Measurements from ENCODE around the gene PM20D2.
A peak's percentile ranks its signal among the peaks of the same experiment; 100 is the strongest.

PM20D2 gene

DNA sequence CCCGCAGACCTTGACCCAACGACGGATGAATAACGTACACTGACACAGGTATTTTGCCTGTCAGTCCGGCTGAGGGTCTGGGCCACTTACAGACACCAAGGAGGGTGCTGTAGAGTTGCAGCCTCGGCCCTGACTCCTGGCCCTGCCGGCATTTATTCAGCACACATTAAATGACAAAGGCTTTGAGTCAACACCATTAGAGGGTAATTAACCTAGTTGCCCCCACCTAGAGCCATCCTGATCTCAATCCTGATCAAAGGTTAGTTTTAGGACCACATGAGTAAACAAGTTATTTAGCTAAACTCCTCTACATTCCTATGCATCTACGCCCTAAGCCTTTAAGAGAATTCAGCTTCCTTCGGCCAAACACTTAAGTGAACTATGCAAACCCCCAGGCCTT is 11.9 kb upstream of the PM20D2 start:
- H3K4me1 Mint-ChIP-seq (ENCODE audit: low read depth) = no peaks in the 10 kb centered on the region
- no peaks in the 10 kb centered on the region for H3K27me3 Mint-ChIP-seq
- no peak overlapping the region for H3K27ac Mint-ChIP-seq
- peaks cover under 1% of the 10 kb centered on the region for H3K9me3 Mint-ChIP-seq
- H3K4me3 Mint-ChIP-seq = no peak overlapping the region
- H3K36me3 Mint-ChIP-seq (ENCODE audit: low read depth) = no peaks in the 10 kb centered on the region

DNA sequence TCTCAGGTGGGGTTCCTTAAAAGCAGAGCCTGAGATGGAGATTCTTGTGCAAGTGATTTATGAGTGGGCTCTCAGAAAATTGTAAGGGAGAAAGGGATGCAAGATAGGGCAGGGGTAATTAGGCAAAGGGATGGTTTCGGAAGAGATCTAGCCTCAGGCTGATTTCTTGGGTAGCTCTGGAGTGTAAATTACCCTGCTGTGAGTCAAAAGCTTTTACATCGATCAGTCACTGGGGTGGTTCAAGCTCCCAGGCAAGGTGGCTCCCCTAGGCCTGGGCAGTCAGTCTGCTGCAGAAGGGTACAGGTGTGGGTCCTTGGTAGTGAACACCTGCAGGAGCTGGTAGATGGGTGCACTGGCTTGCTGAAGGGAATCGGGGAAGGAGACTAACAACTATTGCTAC is 11.1 kb upstream of the PM20D2 start:
- H3K27ac Mint-ChIP-seq = no peak overlapping the region

DNA sequence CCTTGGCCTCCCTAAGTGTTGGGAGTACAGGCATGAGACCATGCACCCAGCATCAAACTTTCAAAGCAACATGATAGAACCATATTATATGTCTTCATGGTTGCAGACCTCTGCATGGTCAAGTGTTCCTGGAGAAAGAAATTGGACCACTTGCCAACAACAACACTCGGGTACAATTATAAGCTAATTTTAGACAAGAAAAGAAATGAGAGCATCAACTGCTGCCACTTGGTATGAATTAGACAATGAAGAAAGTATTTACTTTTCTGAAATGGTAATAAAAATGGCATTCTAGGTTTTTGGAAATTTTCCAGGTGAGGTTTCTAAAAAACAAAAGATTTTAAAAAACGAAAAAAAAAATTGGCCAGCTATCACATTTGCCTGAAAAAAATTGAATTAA is 7.7 kb upstream of the PM20D2 start:
- H3K36me3 Mint-ChIP-seq (ENCODE audit: low read depth) = no peaks in the 10 kb centered on the region
- no peaks in the 10 kb centered on the region for H3K27me3 Mint-ChIP-seq
- H3K27ac Mint-ChIP-seq = no peak overlapping the region
- H3K9me3 Mint-ChIP-seq = no peaks in the 10 kb centered on the region
- no peak overlapping the region for H3K4me3 Mint-ChIP-seq
- H3K4me1 Mint-ChIP-seq (ENCODE audit: low read depth) = no peaks in the 10 kb centered on the region

More for the DNA sequence above, 11.1 kb upstream of the PM20D2 start:
- Mint-ChIP-seq H3K36me3 (ENCODE audit: low read depth) (no peaks in the 10 kb centered on the region), H3K4me3 (no peak overlapping the region), H3K4me1 (ENCODE audit: low read depth) (no peaks in the 10 kb centered on the region), H3K9me3 (no peaks in the 10 kb centered on the region), H3K27me3 (no peaks in the 10 kb centered on the region)

DNA sequence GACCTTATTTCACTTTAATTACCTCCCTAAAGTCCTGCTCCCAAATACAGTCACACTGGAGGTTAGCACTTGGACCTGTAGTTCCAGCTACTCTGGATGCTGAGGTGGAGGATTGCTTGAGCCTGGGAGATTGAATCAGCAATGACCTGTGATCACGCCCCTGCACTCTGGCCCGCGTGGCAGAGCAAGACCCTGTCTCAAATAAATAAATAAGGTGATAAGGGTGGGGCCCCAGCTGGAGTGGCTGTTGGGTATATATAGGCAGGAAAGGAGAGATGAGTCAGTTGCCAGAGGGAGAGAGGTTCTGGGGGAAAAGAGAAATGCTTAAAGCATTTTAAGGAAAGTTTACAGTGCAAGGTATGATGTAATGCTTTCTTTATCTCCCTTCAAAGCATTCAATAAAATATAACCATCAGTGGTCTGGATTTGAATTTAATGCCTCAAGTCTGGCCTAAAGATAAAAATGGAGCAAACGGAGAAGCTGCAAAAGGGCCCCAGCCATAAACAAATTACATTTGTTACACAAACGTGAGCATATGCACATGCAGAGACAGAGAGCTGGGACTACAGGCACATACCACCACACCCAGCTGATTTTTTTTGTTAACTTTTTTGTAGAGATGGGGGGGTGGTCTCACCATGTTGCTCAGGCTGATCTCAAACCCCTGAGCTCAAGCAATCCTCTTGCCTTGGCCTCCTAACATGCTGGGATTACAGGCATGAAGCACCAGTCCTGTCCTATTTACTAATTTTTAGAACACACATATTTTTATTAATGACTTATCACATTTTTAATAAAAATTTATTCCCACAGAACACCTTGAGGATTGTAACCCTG is 6.1 kb upstream of the PM20D2 start:
- H3K27me3 Mint-ChIP-seq = no peaks in the 10 kb centered on the region
- no peak overlapping the region for H3K27ac Mint-ChIP-seq
- no peaks in the 10 kb centered on the region for H3K36me3 Mint-ChIP-seq (ENCODE audit: low read depth)
- H3K4me1 Mint-ChIP-seq (ENCODE audit: low read depth) = peaks cover 10% of the 10 kb centered on the region
- H3K9me3 Mint-ChIP-seq = no peaks in the 10 kb centered on the region
- H3K4me3 Mint-ChIP-seq = no peak overlapping the region

DNA sequence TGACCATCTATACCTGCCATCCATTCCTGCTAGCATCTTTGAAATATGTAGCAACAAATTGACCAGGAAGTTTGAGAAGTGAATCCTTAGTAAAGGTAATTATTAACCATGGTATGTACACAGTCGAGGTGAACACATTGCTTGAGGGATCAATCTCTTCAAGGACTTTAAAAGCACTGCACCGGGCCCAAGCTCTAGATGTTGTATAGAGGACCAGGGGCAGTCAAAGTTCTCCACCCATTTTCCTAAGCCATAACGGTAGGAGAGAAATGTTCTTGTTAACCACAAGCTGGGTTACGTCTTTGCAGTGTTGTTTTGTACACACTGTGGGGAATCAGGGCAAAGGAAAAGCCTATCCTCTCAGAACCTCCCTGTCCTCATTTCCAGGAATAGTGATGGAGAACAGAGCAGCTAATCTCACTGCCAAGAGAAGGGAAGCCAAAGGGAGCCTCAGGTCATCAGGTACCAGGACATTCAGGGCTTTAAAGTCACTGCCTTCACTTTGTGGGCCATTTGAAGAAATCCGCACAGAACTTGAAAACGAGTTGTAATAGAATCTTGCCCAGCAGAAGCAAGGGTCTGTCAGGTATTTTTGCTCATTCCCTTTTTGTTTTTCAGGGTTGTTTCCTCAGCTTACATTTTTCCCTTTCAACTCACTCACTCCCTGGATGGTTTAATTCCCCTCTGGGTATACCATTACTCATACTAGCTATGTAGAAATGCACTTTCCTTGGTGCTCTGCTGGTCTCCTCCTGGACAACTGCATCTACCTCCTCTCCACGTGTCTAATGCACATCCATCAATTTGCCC is 5.3 kb upstream of the PM20D2 start:
- Mint-ChIP-seq H3K27me3 (no peaks in the 10 kb centered on the region), H3K27ac (no peak overlapping the region), H3K9me3 (no peaks in the 10 kb centered on the region), H3K36me3 (ENCODE audit: low read depth) (no peaks in the 10 kb centered on the region), H3K4me3 (no peak overlapping the region), H3K4me1 (ENCODE audit: low read depth) (peaks cover 17% of the 10 kb centered on the region)

DNA sequence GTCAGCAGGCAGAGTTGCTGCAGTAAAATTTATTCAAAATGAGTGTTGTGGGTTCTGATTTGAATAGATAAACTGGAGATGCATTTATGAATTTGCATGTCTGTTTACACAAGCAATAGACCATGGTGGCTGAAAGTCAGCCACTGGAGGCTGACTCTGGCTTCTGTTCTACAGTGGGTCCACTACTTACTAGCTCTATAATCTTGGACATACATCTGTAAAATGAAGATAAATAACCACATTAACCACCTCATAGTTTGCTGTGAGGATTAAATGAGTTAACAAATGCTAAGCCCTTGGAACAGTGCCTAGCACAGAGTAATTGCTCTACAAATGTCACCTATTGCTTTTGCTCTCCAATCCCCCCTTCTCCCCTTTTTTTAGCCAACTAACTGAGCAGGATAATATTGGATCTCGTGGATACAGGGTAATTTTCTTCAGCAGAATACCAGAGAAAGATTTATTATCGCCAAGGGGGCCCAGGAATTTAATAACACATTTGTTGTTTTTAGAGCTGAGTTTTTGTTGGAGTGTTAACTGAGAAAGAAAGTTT is 1.4 kb upstream of the PM20D2 start:
- H3K9me3 Mint-ChIP-seq = no peaks in the 10 kb centered on the region
- H3K36me3 Mint-ChIP-seq (ENCODE audit: low read depth) = peaks cover 18% of the 10 kb centered on the region
- no peak overlapping the region for H3K4me3 Mint-ChIP-seq
- H3K4me1 Mint-ChIP-seq (ENCODE audit: low read depth) = peaks cover 43% of the 10 kb centered on the region
- no peak overlapping the region for H3K27ac Mint-ChIP-seq
- H3K27me3 Mint-ChIP-seq = no peaks in the 10 kb centered on the region

DNA sequence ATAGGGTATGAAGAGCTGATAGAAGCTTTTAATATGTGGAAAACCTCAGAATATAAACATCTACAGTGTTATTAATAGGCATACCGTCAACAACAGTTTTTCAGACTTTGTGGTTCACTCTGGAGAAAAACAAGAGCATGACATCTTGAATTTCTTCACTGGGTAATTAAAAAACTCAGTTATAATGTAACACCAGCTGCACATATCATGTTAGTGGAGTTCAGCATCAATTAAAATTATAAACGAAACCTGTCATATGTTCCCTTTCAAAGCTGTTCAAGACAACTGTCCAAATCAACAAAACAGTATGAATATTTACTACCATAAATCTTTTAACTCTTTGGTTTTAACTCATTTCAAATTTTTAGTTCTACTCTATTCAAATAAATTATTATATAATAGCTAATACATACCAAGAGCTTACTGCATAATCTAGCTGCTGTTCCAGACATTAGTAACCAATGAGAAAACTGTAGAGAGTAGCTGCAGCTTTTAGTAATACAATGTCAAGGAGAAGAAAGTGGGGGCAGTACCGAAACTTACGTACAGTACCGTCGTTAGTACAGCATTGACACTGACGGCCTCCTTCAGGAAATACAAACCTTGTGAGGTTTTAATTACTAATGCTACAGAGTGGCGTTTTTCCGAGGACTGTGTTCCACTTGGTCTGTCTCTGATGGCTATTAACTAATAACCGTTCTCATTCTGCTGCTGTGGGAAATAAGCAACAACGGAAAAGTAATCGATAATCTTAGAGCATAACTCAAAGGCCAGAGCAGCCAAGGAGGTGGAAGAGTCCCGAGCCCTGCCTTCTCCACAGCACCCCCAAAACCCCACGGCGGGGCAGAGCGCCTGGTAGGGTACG is 532 bp upstream of the PM20D2 start:
- Mint-ChIP-seq H3K4me1 (ENCODE audit: low read depth) (peaks cover 46% of the 10 kb centered on the region), H3K36me3 (ENCODE audit: low read depth) (peaks cover 24% of the 10 kb centered on the region), H3K27ac (peak overlapping the region; percentile 93), H3K27me3 (no peaks in the 10 kb centered on the region), H3K4me3 (peak overlapping the region; percentile 88), H3K9me3 (no peaks in the 10 kb centered on the region)

DNA sequence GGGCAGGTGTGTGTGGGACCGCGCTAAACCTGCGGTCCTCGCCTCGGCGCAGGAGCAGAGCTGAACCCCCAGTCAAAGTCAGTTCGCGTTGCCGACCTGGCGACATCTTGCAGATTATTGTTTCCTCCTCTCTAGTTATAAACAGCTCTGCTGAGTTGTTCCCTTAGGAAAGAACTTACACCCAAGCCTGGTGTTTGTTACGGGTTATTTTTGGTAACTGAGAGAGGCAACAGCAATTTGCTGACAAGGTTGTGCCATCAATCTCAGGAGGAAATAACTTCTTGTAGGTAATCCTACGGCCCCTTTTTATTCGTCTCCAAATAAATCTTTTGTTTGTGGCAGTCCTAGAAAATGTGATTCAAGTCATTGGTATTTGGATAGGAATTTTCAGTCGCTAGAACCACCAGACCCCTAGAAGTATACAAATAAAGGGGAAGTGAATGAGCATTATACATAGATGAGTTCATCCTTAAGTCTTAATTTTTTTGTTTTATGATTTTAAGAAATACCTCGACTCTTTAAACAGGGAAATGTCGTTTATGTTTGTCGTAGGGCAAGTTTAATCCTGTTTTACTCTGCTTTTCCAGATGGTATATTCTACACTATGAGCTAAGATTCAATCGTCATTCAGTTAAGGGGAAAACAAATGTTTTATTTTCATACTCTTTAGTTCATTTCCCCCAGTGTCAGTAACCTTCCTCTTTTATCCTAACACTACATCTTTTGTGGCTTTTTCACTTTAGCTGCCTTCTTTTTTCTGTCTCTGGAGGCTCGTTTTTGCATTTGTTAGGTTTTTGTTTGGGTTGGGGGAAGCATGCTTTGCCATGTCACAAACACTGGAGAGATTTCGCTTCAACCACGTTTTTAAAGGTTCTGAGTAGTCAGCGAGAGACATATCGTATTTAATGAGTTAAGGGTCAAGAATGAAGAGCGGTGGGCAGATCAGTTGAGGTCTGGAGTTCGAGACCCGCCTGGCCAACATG is 1.2 kb downstream of the PM20D2 start:
- Mint-ChIP-seq H3K9me3 (no peaks in the 10 kb centered on the region), H3K27me3 (no peaks in the 10 kb centered on the region), H3K4me1 (ENCODE audit: low read depth) (peaks cover 49% of the 10 kb centered on the region), H3K4me3 (peak overlapping the region; percentile 95), H3K27ac (peak overlapping the region; percentile 85), H3K36me3 (ENCODE audit: low read depth) (peaks cover 28% of the 10 kb centered on the region)

DNA sequence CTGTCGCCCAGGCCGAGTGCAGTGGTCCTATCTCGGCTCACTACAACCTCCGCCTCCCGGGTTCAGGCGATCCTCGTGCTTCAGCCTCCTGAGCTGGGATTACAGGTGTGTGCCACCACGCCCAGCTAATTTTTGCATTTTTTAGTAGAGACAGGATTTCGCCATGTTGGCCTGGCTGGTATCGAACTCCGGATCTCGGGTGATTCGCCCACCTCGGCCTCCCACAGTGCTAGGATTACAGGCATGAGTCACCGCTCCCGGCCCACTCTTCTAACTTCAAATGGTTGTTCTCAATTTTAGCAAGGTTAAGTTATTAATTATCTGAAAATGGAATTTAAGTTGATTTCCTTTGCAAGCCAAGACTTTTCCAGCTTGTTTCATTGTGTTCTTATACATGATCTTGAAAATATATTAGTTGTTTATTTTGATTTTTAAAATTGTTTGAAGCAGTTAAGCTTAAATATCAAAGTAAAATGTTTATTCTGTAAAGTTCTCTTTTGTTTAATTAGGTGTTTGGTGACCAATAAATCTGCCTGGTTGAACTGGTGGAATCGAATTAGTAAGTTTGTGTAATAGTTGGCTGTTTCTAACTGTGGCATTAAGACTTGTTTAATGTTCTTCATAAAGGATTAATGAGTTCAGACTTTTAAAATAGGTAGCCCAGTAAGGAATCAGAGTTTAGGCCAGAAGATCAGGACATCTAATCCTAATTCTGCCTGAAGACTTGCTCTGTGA is 2.3 kb downstream of the PM20D2 start:
- Mint-ChIP-seq H3K27ac (no peak overlapping the region), H3K4me1 (ENCODE audit: low read depth) (peaks cover 50% of the 10 kb centered on the region), H3K36me3 (ENCODE audit: low read depth) (peaks cover 36% of the 10 kb centered on the region), H3K9me3 (no peaks in the 10 kb centered on the region), H3K27me3 (no peaks in the 10 kb centered on the region), H3K4me3 (peak overlapping the region; percentile 68)

DNA sequence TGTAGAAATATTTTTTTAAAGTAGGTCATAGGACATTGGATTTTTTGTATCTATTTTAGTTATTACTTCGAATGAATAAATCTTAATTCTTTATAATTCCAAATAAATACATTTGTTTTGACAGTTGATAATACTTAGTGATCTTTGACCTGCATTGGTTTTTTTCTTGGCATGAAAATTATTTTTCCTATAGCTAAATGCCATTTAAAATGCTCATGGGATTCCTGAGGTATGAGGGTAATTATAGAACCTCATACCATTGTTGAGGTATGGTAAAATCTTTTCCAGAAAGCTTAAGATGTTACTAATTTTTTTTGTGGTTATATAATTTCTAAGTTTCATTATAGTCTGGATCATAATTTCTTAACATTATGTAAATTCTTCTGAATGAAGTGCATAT is 8.3 kb downstream of the PM20D2 start:
- Mint-ChIP-seq H3K4me3 (no peak overlapping the region), H3K27ac (no peak overlapping the region), H3K4me1 (ENCODE audit: low read depth) (peaks cover 10% of the 10 kb centered on the region), H3K9me3 (no peaks in the 10 kb centered on the region), H3K27me3 (no peaks in the 10 kb centered on the region), H3K36me3 (ENCODE audit: low read depth) (peaks cover 58% of the 10 kb centered on the region)

DNA sequence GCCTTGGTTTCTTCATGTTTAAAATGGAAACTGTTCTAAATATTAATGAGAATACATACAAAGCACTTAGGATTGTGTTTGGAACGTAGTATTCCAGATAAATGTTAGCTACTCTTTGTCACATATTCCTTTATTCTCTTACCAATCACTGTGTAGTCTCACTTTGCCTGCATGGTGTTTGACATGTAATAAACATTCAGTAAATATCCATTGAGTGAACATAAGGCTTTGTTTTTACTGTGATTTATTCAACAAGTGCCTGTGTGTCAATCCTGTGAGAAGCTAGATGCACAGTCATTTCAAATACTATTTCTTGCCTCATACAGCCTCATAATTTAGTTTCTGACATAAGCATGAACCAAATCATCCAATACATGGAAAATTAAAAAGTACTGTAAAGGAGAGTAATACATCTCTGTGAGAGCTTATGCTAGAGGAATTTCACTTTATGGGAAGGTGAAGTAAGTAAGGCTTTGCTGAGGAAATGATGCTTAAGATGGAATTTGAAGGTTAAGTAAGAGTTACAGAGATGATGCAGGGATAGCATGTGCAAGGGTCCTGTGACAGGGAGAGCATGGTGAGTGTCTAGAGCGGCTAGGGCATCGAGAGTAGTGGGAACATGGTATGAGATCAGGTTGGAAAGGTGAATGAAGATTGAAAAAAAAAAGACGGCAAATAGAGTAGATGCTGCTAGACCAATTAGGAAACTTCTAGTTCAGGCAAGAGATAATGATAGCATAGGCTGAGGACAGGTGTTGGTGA is 14.7 kb downstream of the PM20D2 start:
- Mint-ChIP-seq H3K27ac (no peak overlapping the region), H3K36me3 (ENCODE audit: low read depth) (peaks cover 69% of the 10 kb centered on the region), H3K9me3 (no peaks in the 10 kb centered on the region), H3K4me1 (ENCODE audit: low read depth) (no peaks in the 10 kb centered on the region), H3K27me3 (no peaks in the 10 kb centered on the region), H3K4me3 (no peak overlapping the region)

DNA sequence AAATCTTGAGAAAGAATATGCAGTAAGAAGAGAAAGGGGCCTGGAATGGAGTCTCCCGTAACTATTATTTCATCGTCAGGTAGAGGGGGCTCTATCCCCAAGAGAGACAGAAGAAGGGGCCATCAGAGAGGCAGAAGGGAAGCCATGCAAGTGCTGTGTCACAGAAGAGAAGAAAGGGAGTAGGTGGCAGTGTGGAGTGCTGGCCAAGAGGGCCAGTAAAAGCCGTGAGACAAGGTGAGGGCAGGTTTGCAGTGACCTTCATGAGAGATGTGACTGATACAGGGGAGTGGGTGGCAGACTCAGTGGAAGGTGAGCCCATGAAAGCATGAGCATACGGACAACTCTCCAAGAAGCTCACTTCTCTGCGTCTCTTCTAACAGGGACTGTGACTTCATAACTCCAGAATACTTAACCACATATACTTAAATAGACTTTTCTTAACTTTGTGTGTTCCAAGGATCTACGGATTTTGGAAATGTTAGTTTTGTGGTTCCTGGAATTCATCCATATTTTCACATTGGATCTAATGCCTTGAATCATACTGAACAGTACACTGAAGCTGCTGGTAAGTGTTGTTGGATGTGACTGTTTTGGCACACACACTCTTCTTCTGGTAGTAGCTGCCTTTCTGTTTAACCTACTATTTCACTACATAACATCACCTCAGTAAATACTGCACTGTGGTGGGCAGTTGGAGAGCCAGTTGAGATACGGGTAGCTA is 15.6 kb downstream of the PM20D2 start:
- no peak overlapping the region for H3K4me3 Mint-ChIP-seq
- no peak overlapping the region for H3K27ac Mint-ChIP-seq
- H3K9me3 Mint-ChIP-seq = no peaks in the 10 kb centered on the region
- peaks cover 68% of the 10 kb centered on the region for H3K36me3 Mint-ChIP-seq (ENCODE audit: low read depth)
- no peaks in the 10 kb centered on the region for H3K27me3 Mint-ChIP-seq
- no peaks in the 10 kb centered on the region for H3K4me1 Mint-ChIP-seq (ENCODE audit: low read depth)
